ENCODE data around the gene TBCK. TPM values are rescaled to one million over a fixed set of nuclear protein-coding genes. Genes with fewer than 3 reads are reported as not detected.

TBCK gene
- total and polyA plus RNA-seq, 2 experiments from 2014 or later = 34.1 to 36.9 TPM

GRCh38 chr4:106316773-106317409 lies 882 bp upstream of the TBCK start:
- peak in 1 of 2 donors; percentile 14 for DNase-seq (ENCODE audit: low read depth in 1 of 2, low spot score in 1 of 2)
- peaks cover 16% of the 10 kb centered on the region for H3K4me1 ChIP-seq (ENCODE audit: low read depth)
- no peak for TF ChIP-seq CTCF (IDR thresholded peaks at IDR 0.05; ENCODE audit: low read depth, low read length)

GRCh38 chr4:106315476-106315967 lies 487 bp downstream of the TBCK start:
- TF ChIP-seq CTCF (IDR thresholded peaks at IDR 0.05; ENCODE audit: low read depth, low read length) = no peak
- no peak for DNase-seq (ENCODE audit: low read depth in 1 of 2, low spot score in 1 of 2)
- Histone ChIP-seq H3K9me3 (ENCODE audit: low read depth) (no peaks in the 10 kb centered on the region), H3K4me3 (peak overlapping the region; percentile 91), H3K27me3 (no peaks in the 10 kb centered on the region), H3K4me1 (ENCODE audit: low read depth) (peaks cover 16% of the 10 kb centered on the region), H3K27ac (peak overlapping the region; percentile 100), H3K36me3 (peaks cover 3% of the 10 kb centered on the region)

More at GRCh38 chr4:106316773-106317409, 882 bp upstream of the TBCK start:
- H3K9me3 ChIP-seq (ENCODE audit: low read depth) = no peaks in the 10 kb centered on the region
- H3K27ac ChIP-seq = peak overlapping the region; percentile 100
- H3K4me3 ChIP-seq = peak overlapping the region; percentile 91
- H3K36me3 ChIP-seq = peaks cover 3% of the 10 kb centered on the region
- no peaks in the 10 kb centered on the region for H3K27me3 ChIP-seq

- Histone ChIP-seq H3K27me3 (no peaks in the 10 kb centered on the region), H3K4me1 (ENCODE audit: low read depth) (peaks cover 16% of the 10 kb centered on the region), H3K27ac (peak overlapping the region; percentile 100), H3K36me3 (peaks cover 3% of the 10 kb centered on the region), H3K4me3 (peak overlapping the region; percentile 91), H3K9me3 (ENCODE audit: low read depth) (no peaks in the 10 kb centered on the region)
- DNase-seq (ENCODE audit: low read depth in 1 of 2, low spot score in 1 of 2) = no peak
- no peak for TF ChIP-seq CTCF (IDR thresholded peaks at IDR 0.05; ENCODE audit: low read depth, low read length)
These were observed 1.0 kb downstream of the TBCK start for GRCh38 chr4:106314960-106315359.

GRCh38 chr4:106312997-106313522 lies 2.9 kb downstream of the TBCK start:
- H3K36me3 ChIP-seq = peaks cover 3% of the 10 kb centered on the region
- no peaks in the 10 kb centered on the region for H3K27me3 ChIP-seq
- H3K4me1 ChIP-seq (ENCODE audit: low read depth) = peaks cover 15% of the 10 kb centered on the region
- no peaks in the 10 kb centered on the region for H3K9me3 ChIP-seq (ENCODE audit: low read depth)
- TF ChIP-seq CTCF (IDR thresholded peaks at IDR 0.05; ENCODE audit: low read depth, low read length) = no peak
- no peak overlapping the region for H3K4me3 ChIP-seq
- H3K27ac ChIP-seq = no peak overlapping the region
- no peak for DNase-seq (ENCODE audit: low read depth in 1 of 2, low spot score in 1 of 2)

- no peaks in the 10 kb centered on the region for H3K27me3 ChIP-seq
- H3K27ac ChIP-seq = no peak overlapping the region
- no peak for DNase-seq (ENCODE audit: low read depth in 1 of 2, low spot score in 1 of 2)
- no peak overlapping the region for H3K4me3 ChIP-seq
- H3K36me3 ChIP-seq = peaks cover 6% of the 10 kb centered on the region
- H3K9me3 ChIP-seq (ENCODE audit: low read depth) = no peaks in the 10 kb centered on the region
- no peak for TF ChIP-seq CTCF (IDR thresholded peaks at IDR 0.05; ENCODE audit: low read depth, low read length)
- H3K4me1 ChIP-seq (ENCODE audit: low read depth) = peaks cover 8% of the 10 kb centered on the region
These were observed 3.6 kb downstream of the TBCK start for GRCh38 chr4:106312377-106312776.
